ENCODE results near the gene MSANTD3.
"Not testable (repeated sequence)": the region's sequence is repeated elsewhere in the genome, so short reads cannot be mapped to it uniquely, and the experiment has no call there.

Gene MSANTD3, protein sequence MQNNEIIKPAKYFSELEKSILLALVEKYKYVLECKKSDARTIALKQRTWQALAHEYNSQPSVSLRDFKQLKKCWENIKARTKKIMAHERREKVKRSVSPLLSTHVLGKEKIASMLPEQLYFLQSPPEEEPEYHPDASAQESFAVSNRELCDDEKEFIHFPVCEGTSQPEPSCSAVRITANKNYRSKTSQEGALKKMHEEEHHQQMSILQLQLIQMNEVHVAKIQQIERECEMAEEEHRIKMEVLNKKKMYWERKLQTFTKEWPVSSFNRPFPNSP

DNA sequence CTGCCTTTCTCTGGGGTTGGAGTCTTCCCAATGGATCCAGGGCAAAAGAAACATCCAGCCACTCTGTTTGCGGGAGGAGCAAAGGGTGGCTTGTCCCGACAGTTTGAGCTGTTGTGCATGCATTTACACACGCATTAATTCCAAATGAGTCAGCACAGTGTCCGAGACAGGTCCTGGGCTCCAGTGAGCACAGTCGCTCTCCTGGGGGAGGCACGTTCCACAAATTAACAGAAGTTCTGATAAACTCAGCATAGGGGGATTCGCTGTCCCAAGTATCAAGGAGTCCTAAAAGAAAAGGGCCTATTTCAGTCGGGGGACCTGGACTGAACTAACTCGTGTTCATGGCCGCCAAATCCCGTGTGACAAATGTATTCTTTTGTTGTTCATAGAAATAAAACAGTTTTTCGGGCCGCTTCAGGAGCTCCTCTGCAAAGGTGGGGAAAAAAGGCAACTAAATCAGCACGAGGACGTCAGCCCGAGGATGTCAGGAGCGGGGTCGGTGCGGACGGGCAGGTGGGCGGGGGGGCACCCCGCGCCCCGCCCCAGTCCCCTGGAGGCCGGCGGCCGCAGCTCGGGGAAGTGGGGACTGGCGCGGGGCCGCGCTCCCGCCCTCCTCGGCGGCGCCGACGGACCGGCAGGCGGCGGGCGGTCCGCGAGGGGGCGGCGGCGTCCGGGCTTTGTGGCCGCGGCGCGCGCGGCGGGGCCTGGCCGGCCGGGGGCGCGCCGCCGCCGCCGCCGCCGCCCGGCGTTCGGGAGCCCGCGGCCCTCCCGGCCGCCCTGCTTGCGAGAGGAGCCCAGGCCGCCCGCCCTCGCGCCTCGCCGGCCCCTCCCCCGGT is at the start of gene MSANTD3:
Gene MSANTD3 (plus strand): TSS at position 614 of the 836 bp plus-strand sequence. CDS start 14,796 bp downstream, outside the sequence.
- DNase-seq (ENCODE audit: low spot score), result peak; percentile 94

DNA sequence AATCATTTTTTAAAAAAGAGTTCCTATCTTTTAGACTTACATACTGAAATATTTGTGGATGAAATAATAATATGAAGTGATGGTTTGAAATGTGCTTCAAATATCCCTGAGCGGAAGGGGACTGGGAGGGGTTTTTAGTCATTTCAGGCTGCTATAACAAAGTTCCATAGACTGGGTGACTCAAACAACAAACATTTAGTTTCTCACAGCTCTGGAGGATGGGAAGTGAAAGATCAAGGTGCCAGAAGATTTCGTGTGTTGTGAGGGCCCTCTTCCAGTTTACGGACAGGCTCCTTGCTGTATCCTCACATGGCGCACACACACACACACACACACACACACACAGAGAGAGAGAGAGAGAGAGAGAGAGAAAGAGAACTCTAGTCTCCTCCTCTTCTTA is 47.1 kb upstream of the MSANTD3 start:
- DNase-seq (ENCODE audit: low spot score), result peak; percentile 58

DNA sequence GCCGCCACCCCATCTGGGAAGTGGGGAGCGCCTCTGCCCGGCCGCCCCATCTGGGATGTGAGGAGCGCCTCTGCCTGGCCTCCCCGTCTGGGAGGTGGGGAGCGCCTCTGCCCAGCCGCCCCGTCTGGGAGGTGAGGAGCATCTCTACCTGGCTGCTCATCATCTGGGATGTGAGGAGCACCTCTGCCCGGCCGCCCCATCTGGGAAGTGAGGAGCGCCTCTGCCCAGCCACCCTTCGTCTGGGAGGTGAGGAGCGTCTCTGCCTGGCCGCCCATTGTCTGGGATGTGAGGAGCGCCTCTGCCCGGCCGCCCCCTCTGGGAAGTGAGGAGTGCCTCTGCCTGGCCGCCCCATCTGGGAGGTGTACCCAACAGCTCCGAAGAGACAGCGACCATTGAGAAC is 34.0 kb upstream of the MSANTD3 start:
- not testable (repeated sequence) for DNase-seq (ENCODE audit: low spot score)

DNA sequence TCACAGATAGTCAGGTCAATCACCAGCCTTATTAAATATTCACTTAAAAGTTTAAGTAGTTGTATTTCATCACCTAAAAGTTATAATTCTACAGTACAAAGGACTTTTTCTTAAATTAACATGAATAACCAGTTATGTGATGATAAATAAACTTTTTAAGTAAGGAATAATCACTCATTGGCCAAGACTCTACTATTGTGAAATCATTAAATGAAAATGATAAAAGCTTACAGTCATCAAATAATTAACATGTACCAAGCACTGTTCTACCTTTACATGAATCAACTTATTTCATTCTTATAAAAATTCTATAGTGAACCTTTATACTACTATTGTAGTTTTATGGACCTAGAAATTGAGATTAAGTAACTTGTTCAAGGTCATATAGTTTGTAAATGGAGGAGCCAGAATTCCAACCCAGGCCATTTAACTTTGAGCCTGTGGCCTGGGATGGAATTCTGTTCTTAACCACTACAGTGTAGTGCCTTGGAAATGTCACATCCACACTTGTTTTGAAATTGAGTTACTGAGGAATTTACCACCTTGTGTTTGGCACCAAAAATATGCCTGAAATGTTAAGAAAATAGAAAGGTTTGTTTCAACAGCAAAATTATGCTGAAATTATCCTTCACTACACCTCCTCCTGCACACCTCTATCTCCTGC is 32.8 kb upstream of the MSANTD3 start:
- peak; percentile 13 for DNase-seq (ENCODE audit: low spot score)

DNA sequence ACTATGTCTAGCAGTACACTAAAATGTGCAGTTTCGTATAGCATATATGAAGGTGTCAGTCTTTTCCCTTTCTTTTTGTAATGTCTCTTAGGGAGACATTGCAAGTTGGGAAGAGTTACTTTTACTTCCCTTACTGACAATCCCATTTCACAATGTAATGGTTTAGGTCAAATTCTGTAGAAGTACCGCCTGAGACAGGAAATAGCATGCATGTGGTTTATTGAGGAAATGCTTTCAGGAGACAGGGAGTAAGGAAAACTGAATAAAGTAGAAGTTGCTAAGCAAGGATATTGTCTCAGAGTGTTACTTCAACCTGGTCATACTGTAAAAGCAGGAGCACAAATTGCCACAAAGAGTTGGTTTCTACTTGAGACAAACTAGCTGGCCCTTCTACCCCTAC is 32.1 kb upstream of the MSANTD3 start:
- DNase-seq (ENCODE audit: low spot score), result peak; percentile 16

DNA sequence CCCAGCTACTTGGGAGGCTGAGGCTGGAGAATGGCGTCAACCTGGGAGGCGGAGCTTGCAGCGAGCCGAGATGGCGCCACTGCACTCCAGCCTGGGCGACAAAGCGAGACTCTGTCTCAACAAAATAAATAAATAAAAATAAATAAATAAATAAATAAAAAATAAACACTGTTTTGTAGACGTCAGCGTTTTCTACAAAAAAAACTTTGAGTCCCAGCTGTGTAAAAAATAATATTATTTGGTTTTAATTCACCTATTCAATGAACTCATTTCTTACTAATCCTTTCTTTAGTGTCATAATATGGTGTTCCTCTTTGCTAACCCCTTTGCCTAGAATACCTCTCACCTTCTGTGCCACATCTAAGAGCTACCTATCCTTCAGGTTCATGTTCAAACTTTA is 30.2 kb upstream of the MSANTD3 start:
- DNase-seq (ENCODE audit: low spot score), result no peak

DNA sequence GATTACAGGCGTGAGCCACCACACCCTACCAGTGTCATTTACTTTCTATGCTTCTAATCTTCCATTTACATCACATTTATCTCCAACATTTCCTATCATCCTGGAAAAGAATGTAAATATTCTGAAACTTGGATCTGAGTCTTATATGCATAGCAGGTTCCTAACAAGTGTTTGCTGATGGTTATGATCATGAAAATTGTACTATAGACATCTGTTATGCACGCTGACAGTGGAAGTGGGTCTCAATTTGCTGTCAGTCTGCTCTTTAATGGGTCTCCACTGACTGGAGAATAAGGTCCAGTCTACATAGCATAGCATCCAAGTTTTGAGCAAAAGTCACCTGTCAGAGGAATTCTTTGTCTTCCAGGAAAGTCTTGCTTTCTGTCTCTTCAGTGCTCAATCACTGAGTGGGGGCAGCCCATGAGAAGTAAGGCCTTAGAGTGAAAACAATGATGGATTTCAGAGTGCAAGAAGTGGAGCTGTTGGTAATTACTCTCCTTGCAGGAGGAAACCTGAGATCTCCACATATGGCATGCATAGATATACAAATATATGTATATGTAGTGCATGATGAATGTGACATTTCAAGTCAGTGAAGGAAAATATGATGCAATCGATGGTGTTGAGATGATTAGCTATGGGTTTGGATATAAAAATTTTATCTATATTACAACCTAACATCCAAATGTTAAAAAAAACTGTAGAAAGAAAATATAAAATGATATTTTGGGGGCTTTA is 29.2 kb upstream of the MSANTD3 start:
- DNase-seq (ENCODE audit: low spot score), result no peak

DNA sequence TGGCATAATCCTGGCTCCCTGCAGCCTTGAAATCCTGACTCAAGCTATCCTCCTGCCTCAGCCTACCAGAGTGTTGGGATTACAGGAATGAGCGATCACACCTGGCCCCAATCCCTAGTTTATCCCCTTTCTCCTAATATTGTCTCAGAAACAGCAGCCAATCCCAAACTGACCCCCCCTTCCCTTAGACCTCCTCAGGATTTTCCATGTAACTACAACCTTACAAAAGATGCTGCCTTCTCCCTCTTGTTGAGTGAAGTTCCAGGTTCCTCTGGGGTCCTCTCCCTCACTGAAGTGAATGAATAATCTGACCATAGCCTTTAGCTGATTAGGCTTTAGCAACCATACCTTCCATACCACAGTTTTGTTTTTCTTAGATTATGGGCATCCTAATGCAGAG is 25.9 kb upstream of the MSANTD3 start:
- DNase-seq (ENCODE audit: low spot score), result no peak

DNA sequence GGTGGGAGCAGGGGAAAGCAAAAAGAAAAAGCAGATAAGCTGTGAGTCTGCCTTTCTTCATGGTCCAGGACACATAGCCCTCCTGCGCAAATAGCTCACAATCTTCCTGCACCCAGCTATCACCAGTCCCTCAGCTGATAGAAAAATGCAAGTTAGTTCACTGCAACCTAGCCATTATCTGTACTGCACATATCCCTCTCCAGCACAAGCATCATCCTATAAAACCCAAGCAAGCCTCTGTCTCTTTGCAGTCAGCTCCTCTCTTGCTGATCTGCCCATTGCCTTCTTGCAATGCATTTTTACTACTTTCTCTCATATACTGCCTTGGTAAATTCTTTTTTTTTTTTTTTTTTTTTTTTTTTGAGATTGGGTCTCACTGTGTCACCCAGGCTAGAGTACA is 20.0 kb upstream of the MSANTD3 start:
- DNase-seq (ENCODE audit: low spot score), result no peak

DNA sequence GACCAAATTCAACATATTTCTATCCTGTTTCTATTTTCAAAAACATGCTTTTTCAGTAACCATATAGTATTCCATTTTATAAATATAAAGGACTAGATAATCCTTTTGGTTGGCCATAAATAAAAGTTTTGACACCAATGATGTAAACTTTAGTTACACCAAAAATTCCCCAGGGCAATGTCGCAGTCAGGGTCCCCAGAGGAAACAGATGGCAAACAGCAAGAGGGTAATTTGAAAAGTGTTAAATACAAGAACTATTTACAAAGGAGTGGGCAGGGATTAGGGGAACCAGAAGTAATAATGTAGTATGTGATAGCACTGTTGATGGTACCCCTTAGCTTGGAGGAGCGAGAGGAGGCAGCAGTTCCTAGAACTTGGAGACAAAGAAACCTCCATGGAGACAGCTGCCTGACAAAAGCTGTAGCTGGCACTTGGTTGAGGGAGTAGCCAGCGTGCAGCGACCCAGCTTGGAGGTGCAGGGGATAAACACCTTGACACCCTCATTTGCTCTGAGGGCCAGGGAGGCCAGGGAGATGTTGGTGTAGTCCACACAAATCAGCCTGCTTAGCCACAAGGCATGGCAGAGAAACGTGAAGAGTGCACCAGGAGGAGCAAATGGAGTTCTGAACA is 18.3 kb upstream of the MSANTD3 start:
- DNase-seq (ENCODE audit: low spot score), result no peak

DNA sequence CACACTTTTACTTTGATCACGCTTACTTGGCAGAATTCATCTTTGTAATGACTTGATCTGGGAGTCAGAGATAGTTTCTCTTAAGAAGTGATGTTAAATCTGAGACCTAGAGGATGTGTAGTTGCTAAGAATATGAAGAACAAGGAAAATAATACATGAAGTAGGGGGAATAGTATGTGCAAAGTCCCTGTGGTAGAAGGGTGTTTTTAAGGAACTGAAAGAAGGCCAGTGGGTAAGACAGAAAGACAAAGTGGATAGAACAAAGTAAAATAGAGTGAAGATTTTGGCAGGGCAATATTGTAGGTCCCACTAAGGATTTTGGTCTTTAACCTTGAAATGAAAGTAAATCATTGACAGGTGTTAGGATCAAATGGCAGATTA is 17.8 kb upstream of the MSANTD3 start:
- DNase-seq (ENCODE audit: low spot score), result no peak

DNA sequence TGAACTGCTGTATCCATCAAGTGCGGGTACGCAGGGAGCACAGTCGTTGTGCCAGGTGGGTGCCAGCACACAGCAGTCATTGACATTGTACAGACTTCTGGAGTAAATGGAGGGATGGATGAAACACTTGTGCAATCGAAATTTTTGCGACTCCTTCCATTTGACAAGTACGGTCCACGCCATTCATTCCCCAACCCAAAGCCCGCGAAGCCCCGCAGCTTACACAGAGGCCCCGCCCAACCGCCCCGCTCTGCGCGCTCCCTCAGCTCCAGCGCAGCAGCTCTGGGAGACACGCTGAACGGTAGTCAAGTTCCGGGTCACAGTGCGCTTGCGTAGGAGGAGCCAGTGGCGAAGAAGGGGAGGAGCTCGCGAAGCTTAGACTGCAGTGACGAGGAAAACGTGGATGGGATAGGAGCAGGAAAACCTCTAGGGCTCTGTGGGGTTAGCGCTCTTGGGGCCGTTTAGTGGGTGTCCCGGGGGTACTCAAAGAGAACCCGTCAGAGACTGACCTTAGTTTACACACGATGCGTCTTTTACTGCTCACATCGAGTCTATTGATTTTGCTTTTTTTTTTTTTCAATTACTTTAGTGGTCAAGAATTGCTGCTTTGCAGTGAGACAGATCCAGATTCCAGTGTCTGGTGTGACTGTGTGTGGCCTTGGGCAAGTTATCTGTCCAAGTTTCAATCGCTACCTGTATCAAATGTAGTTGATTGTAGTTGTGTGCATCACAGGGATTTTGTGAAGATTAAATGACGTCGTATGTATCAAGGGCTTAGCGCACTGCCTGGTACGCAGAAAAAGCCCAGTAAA is 15.3 kb upstream of the MSANTD3 start:
- peak; percentile 95 for DNase-seq (ENCODE audit: low spot score)

DNA sequence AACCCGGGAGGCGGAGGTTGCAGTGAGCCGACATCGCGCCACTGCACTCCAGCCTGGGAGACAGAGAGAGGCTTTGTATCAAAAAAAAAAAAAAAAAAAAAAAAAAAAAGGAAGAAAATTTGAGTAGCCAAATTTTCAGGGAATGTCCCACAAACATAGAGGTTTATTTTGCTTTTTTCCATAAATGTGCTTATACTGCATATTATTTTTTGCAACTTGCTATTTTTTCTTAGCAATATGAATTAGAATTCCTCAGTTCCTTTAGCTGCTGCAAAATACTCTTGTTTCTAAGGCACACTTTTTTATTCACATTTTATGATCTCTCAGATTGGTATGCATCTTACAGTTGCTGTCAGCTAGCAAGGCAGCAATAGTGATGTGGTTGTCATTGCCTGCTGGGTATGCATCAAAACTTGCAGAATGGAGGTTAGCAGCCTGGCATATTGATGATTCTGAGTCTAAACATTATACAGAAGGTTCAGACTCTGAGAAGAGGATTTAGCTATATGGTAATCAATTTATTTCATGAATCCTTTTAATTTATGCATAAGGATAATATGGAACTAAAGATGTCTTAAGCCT is 13.0 kb upstream of the MSANTD3 start:
- DNase-seq (ENCODE audit: low spot score), result no peak

DNA sequence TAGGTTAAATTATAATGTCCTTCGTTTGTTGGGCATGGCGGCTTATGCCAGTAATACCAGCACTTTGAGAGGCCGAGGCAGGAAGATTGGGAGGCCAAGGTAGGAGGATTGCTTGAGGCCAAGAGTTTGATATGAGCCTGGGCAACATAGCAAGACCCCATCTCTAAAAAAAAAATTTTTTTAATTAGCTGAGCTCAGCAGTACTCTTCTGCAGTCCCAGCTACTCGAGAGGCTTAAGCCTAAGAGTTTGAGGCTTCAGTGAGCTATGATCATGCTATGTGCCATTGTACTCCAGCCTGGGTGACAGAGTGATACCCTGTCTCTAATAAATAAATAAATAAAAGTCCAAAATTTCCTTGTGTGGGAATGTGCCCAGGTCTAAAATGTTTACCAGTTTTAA is 9.1 kb upstream of the MSANTD3 start:
- no peak for DNase-seq (ENCODE audit: low spot score)

DNA sequence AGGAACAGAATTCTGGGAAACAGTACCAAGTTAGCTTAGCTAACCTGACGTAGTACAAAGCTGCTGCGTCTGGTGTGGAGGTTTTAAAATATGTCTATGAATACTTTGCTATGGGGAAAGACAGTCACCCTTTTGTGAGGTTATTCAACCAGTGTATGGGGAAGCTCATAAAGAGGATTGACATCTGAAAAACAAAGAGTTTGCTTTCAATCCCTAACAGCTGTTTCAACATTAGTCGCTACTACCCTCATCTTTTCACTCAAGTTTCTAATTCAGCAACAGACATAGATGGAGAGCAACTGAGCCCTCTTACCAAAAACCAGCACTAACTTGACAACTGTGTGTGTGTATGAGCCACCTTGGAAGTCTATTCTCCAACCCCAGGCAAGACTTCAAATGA is 7.8 kb upstream of the MSANTD3 start:
- no peak for DNase-seq (ENCODE audit: low spot score)

DNA sequence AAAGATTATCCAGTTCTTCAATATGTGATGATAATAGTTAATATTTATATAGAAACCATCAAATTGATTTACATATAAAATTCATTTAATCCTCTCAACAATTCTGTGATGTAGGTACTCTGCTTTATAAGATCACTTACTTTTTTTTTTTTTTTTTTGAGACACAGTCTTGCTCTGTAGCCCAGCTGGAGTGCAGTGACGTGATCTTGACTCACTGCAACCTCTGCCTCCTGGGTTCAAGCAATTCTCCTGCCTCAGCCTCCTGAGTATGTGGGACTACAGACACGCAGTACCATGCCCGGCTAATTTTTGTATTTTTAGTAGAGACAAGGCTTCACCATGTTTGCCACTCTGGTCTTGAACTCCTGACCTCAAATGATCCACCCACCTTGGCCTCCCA is 5.8 kb upstream of the MSANTD3 start:
- DNase-seq (ENCODE audit: low spot score), result not testable (repeated sequence)

DNA sequence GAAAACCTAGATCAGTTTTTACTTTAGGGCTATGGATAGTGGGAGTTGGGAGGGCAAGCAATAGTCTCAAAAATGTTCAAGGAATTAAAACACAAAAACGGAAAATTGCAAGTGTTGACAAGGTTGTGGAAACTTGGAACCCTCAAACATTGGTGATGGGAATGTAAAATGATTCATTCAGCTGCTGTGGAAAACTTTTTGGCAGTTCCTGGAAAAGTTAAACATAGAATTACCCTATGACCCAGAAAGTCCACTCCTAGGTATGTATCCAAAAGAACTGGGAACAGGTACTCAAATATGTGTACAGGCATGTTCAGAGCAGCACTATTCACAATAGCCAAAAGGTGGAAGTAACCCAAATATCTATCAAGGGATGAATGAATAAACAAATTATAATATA is 1.2 kb upstream of the MSANTD3 start:
- DNase-seq (ENCODE audit: low spot score), result no peak

DNA sequence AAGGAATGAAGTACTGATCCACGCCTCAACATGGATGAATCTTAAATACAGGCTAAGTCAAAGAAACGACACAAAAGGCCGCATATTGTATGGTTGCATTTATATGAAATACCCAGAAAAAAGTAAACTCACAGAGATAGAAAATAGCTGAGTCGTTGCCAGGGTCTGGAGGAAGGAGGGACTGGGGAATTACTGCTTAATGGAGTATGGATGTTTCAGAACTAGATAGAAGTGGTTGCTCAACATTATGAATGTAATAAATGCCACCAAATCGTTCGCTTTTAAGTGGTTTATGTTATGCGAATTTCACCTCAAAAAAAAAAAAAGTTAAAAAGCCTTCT is 784 bp upstream of the MSANTD3 start:
- DNase-seq (ENCODE audit: low spot score), result peak; percentile 43

DNA sequence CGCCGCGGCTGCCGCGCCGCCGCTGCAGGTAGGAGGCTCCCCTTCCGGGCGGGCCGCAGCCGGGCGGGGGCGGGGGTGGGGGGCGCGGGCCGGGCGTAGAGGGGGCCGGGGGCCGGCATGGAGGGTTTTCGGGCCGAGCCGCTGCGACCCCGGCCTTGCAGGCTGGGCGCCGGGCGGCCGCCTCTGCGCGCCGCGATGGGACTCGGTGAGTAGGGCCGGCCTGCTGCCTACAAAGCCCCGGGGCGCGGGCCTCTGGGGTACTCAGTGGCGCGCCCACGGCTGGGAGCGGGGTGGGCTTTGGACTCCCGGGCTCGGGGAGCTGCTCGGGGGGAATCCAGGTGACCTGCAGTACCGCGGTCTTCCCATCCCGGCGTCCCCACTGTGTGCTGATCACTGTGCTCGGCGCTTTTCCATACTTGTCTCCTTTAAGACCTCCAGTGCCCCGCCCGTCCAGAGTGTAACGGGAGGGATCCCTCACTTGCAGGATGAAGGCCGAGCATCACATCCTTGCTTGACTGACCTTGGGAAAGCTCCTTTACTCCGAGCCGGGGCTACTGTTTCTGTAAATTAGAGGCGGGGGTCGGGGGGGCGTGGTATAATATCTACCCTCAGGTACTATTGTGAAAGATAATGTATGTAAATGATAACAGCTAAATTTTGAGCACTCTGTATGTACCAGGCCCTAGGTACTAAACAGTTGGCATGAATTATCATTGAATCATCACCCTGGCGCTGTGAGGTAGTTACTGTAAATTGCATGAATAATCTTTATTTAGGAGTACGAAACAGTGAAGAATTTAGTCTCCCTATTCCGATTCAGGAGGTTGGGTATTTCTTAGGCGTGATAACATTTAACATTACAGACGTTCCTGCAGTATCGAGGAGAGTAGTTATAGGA is 672 bp downstream of the MSANTD3 start:
- DNase-seq (ENCODE audit: low spot score), result peak; percentile 62
